GM12878 (cell line): Measurements from ENCODE around the gene CPSF4. TPM values are rescaled to one million over a fixed set of nuclear protein-coding genes. Genes with fewer than 3 reads are reported as not detected.

Source experiments
- ATAC-seq: fragments of 200-7000 bp; cut with Tn5 transposase; 3 replicates; pipeline ENCODE4 v1.9.1; 2020; ENCODE audit warnings: mild to moderate bottlenecking, moderate library complexity
- BruUV-seq: library from RNA; stranded (reverse); fragments of 400-500 nt; replicated peaks from 2 replicates; lab custom pipeline; 2021; lab: Mats Ljungman, UMichigan
- CTCF ChIA-PET: fragments of 300-600 bp; sonication (Branson Sonifier 250); formaldehyde crosslinking; extraction: SDS; loops from one replicate; lab custom pipeline; 2021; ENCODE audit warnings: inconsistent platforms; lab: Yijun Ruan, JAX
- POLR2A ChIA-PET: fragments of 350-600 bp; formaldehyde crosslinking; extraction: SDS; loops from one replicate; lab custom pipeline; 2021; ENCODE audit warnings: inconsistent platforms; lab: Charles Lee
- RAD21 ChIA-PET: fragments of 300-600 bp; sonication (Branson Sonifier 250); formaldehyde crosslinking; loops from one replicate; lab custom pipeline; 2023; ENCODE audit warnings: antibody characterized with exemption; ENCODE audit not compliant: unreplicated experiment; lab: Charles Lee
- SMC1A ChIA-PET: fragments of 300-600 bp; sonication (Branson Sonifier 250); formaldehyde crosslinking; loops from one replicate; lab custom pipeline; 2023; ENCODE audit not compliant: unreplicated experiment, uncharacterized antibody; lab: Charles Lee
- DNase-seq: peaks from one replicate; pipeline ENCODE4 v3.0.0-alpha.2; 2011; ENCODE audit warnings: low read depth, low spot score
- FAIRE-seq: peaks from 3 replicates; lab custom pipeline; 2011; peaks lifted over from hg19 to GRCh38; lab: Jason Lieb, UNC
- H2AFZ ChIP-seq: 2 replicates; pipeline ENCODE4 v1.6.0; 2011; ENCODE audit warnings: low read depth, low read length, control low read depth; ENCODE audit not compliant: control insufficient read depth
- H3K27ac ChIP-seq: 2 replicates; pipeline ENCODE4 v1.5.1; 2011; ENCODE audit warnings: control low read depth; ENCODE audit not compliant: control insufficient read depth, insufficient read depth
- H3K27me3 ChIP-seq, 2 experiments: replicated peaks in 1 of 2; 2 replicates each; pipeline versions ENCODE4 v1.6.0 to v1.6.1; 2011; ENCODE audit warnings: low read length in 1 of 2; ENCODE audit not compliant: control insufficient read depth in 2 of 2, insufficient read depth in 2 of 2
- H3K36me3 ChIP-seq, 2 experiments: 2 replicates each; pipeline ENCODE4 v1.5.1; 2011; ENCODE audit warnings: low read length in 1 of 2; ENCODE audit not compliant: control insufficient read depth in 2 of 2, insufficient read depth in 2 of 2
- H3K4me1 ChIP-seq: 2 replicates; pipeline ENCODE4 v1.6.1; 2011; ENCODE audit warnings: mild to moderate bottlenecking, low read length, moderate library complexity, mixed read lengths; ENCODE audit not compliant: control insufficient read depth, insufficient read depth
- H3K4me2 ChIP-seq: 2 replicates; pipeline ENCODE4 v1.6.0; 2011; ENCODE audit warnings: control low read depth; ENCODE audit not compliant: control insufficient read depth, insufficient read depth
- H3K4me3 ChIP-seq: fragments of 200-600 bp; sonication (generic); 2 replicates; pipeline ENCODE4 v1.5.1; 2016
- H3K79me2 ChIP-seq: 2 replicates; pipeline ENCODE4 v1.6.0; 2011; ENCODE audit warnings: low read length; ENCODE audit not compliant: control insufficient read depth, insufficient read depth
- H3K9ac ChIP-seq: 2 replicates; pipeline ENCODE4 v1.8.0; 2011; ENCODE audit warnings: low read length, control low read depth, mixed read lengths; ENCODE audit not compliant: control insufficient read depth, insufficient read depth
- H3K9me3 ChIP-seq: replicated peaks from 3 replicates; pipeline ENCODE4 v1.5.1; 2011; ENCODE audit warnings: mild to moderate bottlenecking, low read length; ENCODE audit not compliant: control insufficient read depth, insufficient read depth
- H4K20me1 ChIP-seq: 2 replicates; pipeline ENCODE4 v1.6.0; 2011; ENCODE audit not compliant: control insufficient read depth, insufficient read depth
- ASH2L ChIP-seq: fragments of 300-600, 200-600 bp; sonication (generic); IDR thresholded peaks from 2 replicates; pipeline ENCODE4 v1.6.1; 2017; ENCODE audit warnings: low read depth, mild to moderate bottlenecking, borderline replicate concordance
- BHLHE40 ChIP-seq, 2 experiments: fragments of 450-650 bp in 1 of 2; IDR thresholded peaks; 2 replicates each; pipeline ENCODE4 v1.6.1; 2011 to 2017; ENCODE audit warnings: low read depth in 2 of 2, borderline replicate concordance in 1 of 2, improper control_type of control experiment in 1 of 2, low read length in 1 of 2, mild to moderate bottlenecking in 1 of 2
- CBX3 ChIP-seq: fragments of 200-600 bp; sonication (generic); IDR thresholded peaks from 2 replicates; pipeline ENCODE4 v1.6.1; 2016; ENCODE audit warnings: low read depth, borderline replicate concordance
- IRF4 ChIP-seq: IDR thresholded peaks from 2 replicates; pipeline ENCODE4 v1.6.1; 2011; ENCODE audit warnings: low read depth, low read length
- NFYB ChIP-seq: IDR thresholded peaks from 2 replicates; pipeline ENCODE4 v1.6.1; 2011; ENCODE audit warnings: low read depth, mild to moderate bottlenecking, low read length, improper control_type of control experiment, moderate library complexity; ENCODE audit not compliant: insufficient read depth
- RUNX3 ChIP-seq: IDR thresholded peaks from 2 replicates; pipeline ENCODE4 v1.6.1; 2012; ENCODE audit warnings: low read length, inconsistent platforms
- SMC3 ChIP-seq: IDR thresholded peaks from 2 replicates; pipeline ENCODE4 v1.6.1; 2011; ENCODE audit warnings: low read length, improper control_type of control experiment, borderline replicate concordance
- SUPT20H ChIP-seq: IDR thresholded peaks from 2 replicates; pipeline ENCODE4 v1.6.1; 2011; ENCODE audit warnings: low read depth, mild to moderate bottlenecking, low read length, moderate library complexity, borderline replicate concordance; ENCODE audit not compliant: control insufficient read depth
- TBL1XR1 ChIP-seq: IDR thresholded peaks from 2 replicates; pipeline ENCODE4 v1.6.1; 2012; ENCODE audit warnings: low read depth, low read length, improper control_type of control experiment
- WRNIP1 ChIP-seq: IDR thresholded peaks from 2 replicates; pipeline ENCODE4 v1.6.1; 2011; ENCODE audit warnings: low read depth, low read length, improper control_type of control experiment, borderline replicate concordance
- WGBS: methylation state at CpG from one replicate; pipeline ENCODE4 v1.1.6; 2016; ENCODE audit warnings: low lambda C conversion rate; ENCODE audit not compliant: insufficient replicate concordance, insufficient coverage; ENCODE audit errors: missing lambda C conversion rate; 5-methylcytosine and 5-hydroxymethylcytosine counted together
- in situ Hi-C: fragments of 300-500 bp; cut with MboI; formaldehyde crosslinking; loops from 9 replicates; pipeline ENCODE4 v1.14.3; 2018; ENCODE audit warnings: mixed read lengths
- intact Hi-C: fragments of 100-400 bp; cut with micrococcal nuclease; formaldehyde crosslinking; loops from one replicate; pipeline ENCODE4 v1.14.2; 2022; ENCODE audit not compliant: unreplicated experiment
- polyA plus RNA-seq, 11 experiments: library from polyadenylated mRNA; depleted of rRNA in 4 of 11; unstranded in 6 of 11; stranded (reverse) in 5 of 11; fragments of >200 nt; fragmentation: Nextera tagmentation in 4 of 11; fragmentation: Illumina TruSeq in 1 of 11; extraction: Ambion mirVana in 4 of 11; extraction: Trizol in 1 of 11; gene quantifications; 1 replicate in 1 of 11; 2 replicates in 10 of 11; pipeline versions ENCODE4 v1.2.1 to v1.2.3, GENCODE V29; 2011 to 2016; ENCODE audit warnings: inconsistent platforms in 2 of 11, missing spikeins in 2 of 11, low read depth in 1 of 11
- total RNA-seq, 4 experiments: library from RNA; depleted of rRNA in 3 of 4; stranded (reverse); fragments of >200 nt in 3 of 4; fragmentation: Illumina TruSeq in 1 of 4; extraction: Trizol in 1 of 4; gene quantifications; 2 replicates each; pipeline versions ENCODE4 v1.2.1 to v1.2.3, GENCODE V29; 2013 to 2021
- TF ChIP-seq, protein P1 (sequence below): IDR thresholded peaks from 2 replicates; pipeline ENCODE4 v1.6.1; 2012; ENCODE audit warnings: low read depth, low read length, improper control_type of control experiment
- TF ChIP-seq, protein P2 (sequence below): IDR thresholded peaks from 2 replicates; pipeline ENCODE4 v1.6.1; 2011; ENCODE audit warnings: borderline replicate concordance, low read depth, mild to moderate bottlenecking, moderate library complexity, low read length; ENCODE audit not compliant: insufficient read depth, poor library complexity, severe bottlenecking
- TF ChIP-seq, protein P3 (sequence below): fragments of 450-650 bp; IDR thresholded peaks from 2 replicates; pipeline ENCODE4 v1.6.1; 2017; ENCODE audit warnings: low read depth, mild to moderate bottlenecking, moderate library complexity

CPSF4 gene
- total and polyA plus RNA-seq, 10 of the 15 experiments (the other 5 are each of a cell fraction or from before 2014, with no cell fraction given) = 13.6 to 70.1 (median 45.0) TPM

DNA sequence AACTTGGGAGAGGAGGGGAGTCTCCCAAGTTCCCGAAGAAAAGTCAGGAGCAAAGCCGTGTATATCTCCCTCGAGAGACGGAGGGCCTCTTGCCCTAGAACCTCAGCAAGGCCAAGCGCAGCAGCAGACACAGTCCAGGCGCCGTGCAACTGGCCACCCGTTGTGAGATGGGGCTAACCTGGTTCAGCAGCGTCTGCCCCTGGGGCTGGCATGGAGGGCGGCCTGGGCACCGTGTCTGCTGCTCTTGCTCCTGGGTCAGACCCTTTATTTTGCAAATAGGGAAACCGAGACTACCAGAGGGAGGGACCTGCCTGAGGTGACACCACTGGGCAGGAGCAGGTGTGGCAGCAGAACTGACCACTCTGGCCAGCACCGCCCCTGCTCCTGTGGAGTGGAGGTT, 13.8 kb downstream of the CPSF4 start:
- TF ChIP-seq ASH2L = no peak
- TF ChIP-seq, protein P1, sequence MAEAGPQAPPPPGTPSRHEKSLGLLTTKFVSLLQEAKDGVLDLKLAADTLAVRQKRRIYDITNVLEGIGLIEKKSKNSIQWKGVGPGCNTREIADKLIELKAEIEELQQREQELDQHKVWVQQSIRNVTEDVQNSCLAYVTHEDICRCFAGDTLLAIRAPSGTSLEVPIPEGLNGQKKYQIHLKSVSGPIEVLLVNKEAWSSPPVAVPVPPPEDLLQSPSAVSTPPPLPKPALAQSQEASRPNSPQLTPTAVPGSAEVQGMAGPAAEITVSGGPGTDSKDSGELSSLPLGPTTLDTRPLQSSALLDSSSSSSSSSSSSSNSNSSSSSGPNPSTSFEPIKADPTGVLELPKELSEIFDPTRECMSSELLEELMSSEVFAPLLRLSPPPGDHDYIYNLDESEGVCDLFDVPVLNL = no peak
- ATAC-seq (no peak), DNase-seq (no peak), FAIRE-seq (no peak)
- Histone ChIP-seq H2AFZ (no peak overlapping the region), H4K20me1 (no peaks in the 10 kb centered on the region), H3K27me3 (no peaks in the 10 kb centered on the region), H3K4me1 (no peaks in the 10 kb centered on the region), H3K79me2 (no peaks in the 10 kb centered on the region), H3K27ac (no peak overlapping the region), H3K4me2 (no peak overlapping the region), H3K9ac (no peak overlapping the region), H3K36me3 (peaks cover 41 to 51% of the 10 kb centered on the region in 2 experiments), H3K9me3 (no peaks in the 10 kb centered on the region), H3K4me3 (no peak overlapping the region)
- intact Hi-C loops = no loop called here
- POLR2A ChIA-PET = no interaction called here
- in situ Hi-C loops = no loop called here
- RAD21 ChIA-PET = no interaction called here
- CTCF ChIA-PET = no interaction called here
- BruUV-seq = no TSS peak
- 90% methylated on average over 13 of the region's 13 CpGs for WGBS
- SMC1A ChIA-PET = no interaction called here

DNA sequence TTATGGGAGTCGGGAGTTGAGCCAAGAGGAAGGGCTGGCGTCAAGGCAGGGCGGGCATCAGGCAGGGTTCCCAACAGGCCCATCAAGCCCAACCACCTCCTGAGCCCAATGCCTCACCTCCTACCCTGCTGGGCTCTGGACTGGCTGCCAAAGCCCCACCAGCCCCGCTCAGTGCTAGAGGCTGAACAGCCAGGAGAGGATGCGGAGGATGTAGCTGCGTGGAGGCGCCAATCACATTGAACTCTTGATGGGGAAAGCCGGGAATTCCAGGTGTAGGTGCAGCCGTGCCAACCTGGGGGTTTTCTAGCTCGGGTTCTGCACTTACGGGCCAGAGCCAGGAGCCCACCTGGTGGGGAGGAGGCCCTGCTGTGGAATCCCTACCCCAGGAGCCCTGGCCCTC, 14.4 kb downstream of the CPSF4 start:
- Histone ChIP-seq H3K79me2 (no peaks in the 10 kb centered on the region), H3K4me1 (no peaks in the 10 kb centered on the region), H3K36me3 (peaks cover 38 to 51% of the 10 kb centered on the region in 2 experiments), H3K27me3 (no peaks in the 10 kb centered on the region), H4K20me1 (no peaks in the 10 kb centered on the region), H2AFZ (no peak overlapping the region), H3K9ac (no peak overlapping the region), H3K4me2 (no peak overlapping the region), H3K4me3 (no peak overlapping the region), H3K27ac (no peak overlapping the region), H3K9me3 (no peaks in the 10 kb centered on the region)
- WGBS = 89% methylated on average over 11 of the region's 11 CpGs
- FAIRE-seq (no peak), DNase-seq (no peak), ATAC-seq (no peak)
- BruUV-seq = no TSS peak
- RAD21 ChIA-PET = no interaction called here
- SMC1A ChIA-PET = no interaction called here
- CTCF ChIA-PET = no interaction called here
- intact Hi-C loops (no loop called here), in situ Hi-C loops (no loop called here)
- POLR2A ChIA-PET = no interaction called here
- TF ChIP-seq WRNIP1 (no peak), SUPT20H (no peak), CBX3 (no peak), RUNX3 (no peak), NFYB (no peak), BHLHE40 (IDR thresholded peaks at IDR 0.05; ENCODE audit: borderline replicate concordance in 1 of 2, low read depth in 2 of 2, low read length in 1 of 2) (no peak), TBL1XR1 (no peak), IRF4 (no peak), SMC3 (no peak)
- TF ChIP-seq, protein P2, sequence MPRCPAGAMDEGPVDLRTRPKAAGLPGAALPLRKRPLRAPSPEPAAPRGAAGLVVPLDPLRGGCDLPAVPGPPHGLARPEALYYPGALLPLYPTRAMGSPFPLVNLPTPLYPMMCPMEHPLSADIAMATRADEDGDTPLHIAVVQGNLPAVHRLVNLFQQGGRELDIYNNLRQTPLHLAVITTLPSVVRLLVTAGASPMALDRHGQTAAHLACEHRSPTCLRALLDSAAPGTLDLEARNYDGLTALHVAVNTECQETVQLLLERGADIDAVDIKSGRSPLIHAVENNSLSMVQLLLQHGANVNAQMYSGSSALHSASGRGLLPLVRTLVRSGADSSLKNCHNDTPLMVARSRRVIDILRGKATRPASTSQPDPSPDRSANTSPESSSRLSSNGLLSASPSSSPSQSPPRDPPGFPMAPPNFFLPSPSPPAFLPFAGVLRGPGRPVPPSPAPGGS = no peak
- TF ChIP-seq, protein P3, sequence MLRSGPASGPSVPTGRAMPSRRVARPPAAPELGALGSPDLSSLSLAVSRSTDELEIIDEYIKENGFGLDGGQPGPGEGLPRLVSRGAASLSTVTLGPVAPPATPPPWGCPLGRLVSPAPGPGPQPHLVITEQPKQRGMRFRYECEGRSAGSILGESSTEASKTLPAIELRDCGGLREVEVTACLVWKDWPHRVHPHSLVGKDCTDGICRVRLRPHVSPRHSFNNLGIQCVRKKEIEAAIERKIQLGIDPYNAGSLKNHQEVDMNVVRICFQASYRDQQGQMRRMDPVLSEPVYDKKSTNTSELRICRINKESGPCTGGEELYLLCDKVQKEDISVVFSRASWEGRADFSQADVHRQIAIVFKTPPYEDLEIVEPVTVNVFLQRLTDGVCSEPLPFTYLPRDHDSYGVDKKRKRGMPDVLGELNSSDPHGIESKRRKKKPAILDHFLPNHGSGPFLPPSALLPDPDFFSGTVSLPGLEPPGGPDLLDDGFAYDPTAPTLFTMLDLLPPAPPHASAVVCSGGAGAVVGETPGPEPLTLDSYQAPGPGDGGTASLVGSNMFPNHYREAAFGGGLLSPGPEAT = no peak
